GM19239 (cell line): ENCODE results near the gene TMEM106B.
"Not testable (repeated sequence)": the region's sequence is repeated elsewhere in the genome, so short reads cannot be mapped to it uniquely, and the experiment has no call there.

Source experiments
- DNase-seq: peaks from one replicate; pipeline ENCODE4 v3.0.0; 2011; ENCODE audit warnings: low spot score; ENCODE audit not compliant: insufficient read length
- FAIRE-seq: peaks from 2 replicates; lab custom pipeline; 2011; peaks lifted over from hg19 to GRCh38; lab: Jason Lieb, UNC

TMEM106B gene

GRCh38 chr7:12211054-12211710 lies at the start of gene TMEM106B:
TMEM106B (plus strand) TSS chr7:12211294; CDS start chr7:12214811, 3,517 bp downstream.
- peak; percentile 96 for FAIRE-seq
- DNase-seq, result peak; percentile 71

- FAIRE-seq, result no peak
- no peak for DNase-seq
These were observed 48.5 kb upstream of the TMEM106B start for GRCh38 chr7:12162415-12163113.

GRCh38 chr7:12168065-12168464 lies 43.0 kb upstream of the TMEM106B start:
- FAIRE-seq, DNase-seq: not testable (repeated sequence)

- not testable (repeated sequence) for DNase-seq, FAIRE-seq
These were observed 40.9 kb upstream of the TMEM106B start for GRCh38 chr7:12169981-12170820.

GRCh38 chr7:12173671-12174070 lies 37.4 kb upstream of the TMEM106B start:
- FAIRE-seq, result no peak
- no peak for DNase-seq

- FAIRE-seq (no peak), DNase-seq (no peak)
These were observed 36.2 kb upstream of the TMEM106B start for GRCh38 chr7:12174931-12175330.

- no peak for FAIRE-seq
- DNase-seq, result no peak
These were observed 32.8 kb upstream of the TMEM106B start for GRCh38 chr7:12178317-12178716.

- DNase-seq (no peak), FAIRE-seq (no peak)
These were observed 16.7 kb upstream of the TMEM106B start for GRCh38 chr7:12194426-12194825.

- FAIRE-seq (no peak), DNase-seq (no peak)
These were observed 14.7 kb upstream of the TMEM106B start for GRCh38 chr7:12196386-12196785.

- DNase-seq (no peak), FAIRE-seq (no peak)
These were observed 11.7 kb upstream of the TMEM106B start for GRCh38 chr7:12199363-12199762.

- no peak for FAIRE-seq
These were observed 4.0 kb upstream of the TMEM106B start for GRCh38 chr7:12207046-12207445.

GRCh38 chr7:12209221-12209620 lies 1.9 kb upstream of the TMEM106B start:
- DNase-seq, result no peak
- FAIRE-seq, result no peak

More at GRCh38 chr7:12207046-12207445, 4.0 kb upstream of the TMEM106B start:
- DNase-seq, result no peak

GRCh38 chr7:12210179-12211053 lies 678 bp upstream of the TMEM106B start:
- DNase-seq, result no peak
- FAIRE-seq, result no peak

GRCh38 chr7:12211711-12212485 lies 804 bp downstream of the TMEM106B start:
- DNase-seq, result no peak

GRCh38 chr7:12217311-12217710 lies 6.2 kb downstream of the TMEM106B start:
- FAIRE-seq, result no peak
- DNase-seq, result no peak

More at GRCh38 chr7:12211711-12212485, 804 bp downstream of the TMEM106B start:
- FAIRE-seq, result peak; percentile 4

GRCh38 chr7:12220389-12221046 lies 9.4 kb downstream of the TMEM106B start:
- FAIRE-seq, result no peak
- DNase-seq, result no peak

- DNase-seq (no peak), FAIRE-seq (no peak)
These were observed 10.3 kb downstream of the TMEM106B start for GRCh38 chr7:12221414-12221813.

GRCh38 chr7:12222889-12223579 lies 11.9 kb downstream of the TMEM106B start:
- DNase-seq (no peak), FAIRE-seq (peak; percentile 35)
